Measurements from ENCODE around the gene CBLC.

- TF ChIP-seq, protein P1, sequence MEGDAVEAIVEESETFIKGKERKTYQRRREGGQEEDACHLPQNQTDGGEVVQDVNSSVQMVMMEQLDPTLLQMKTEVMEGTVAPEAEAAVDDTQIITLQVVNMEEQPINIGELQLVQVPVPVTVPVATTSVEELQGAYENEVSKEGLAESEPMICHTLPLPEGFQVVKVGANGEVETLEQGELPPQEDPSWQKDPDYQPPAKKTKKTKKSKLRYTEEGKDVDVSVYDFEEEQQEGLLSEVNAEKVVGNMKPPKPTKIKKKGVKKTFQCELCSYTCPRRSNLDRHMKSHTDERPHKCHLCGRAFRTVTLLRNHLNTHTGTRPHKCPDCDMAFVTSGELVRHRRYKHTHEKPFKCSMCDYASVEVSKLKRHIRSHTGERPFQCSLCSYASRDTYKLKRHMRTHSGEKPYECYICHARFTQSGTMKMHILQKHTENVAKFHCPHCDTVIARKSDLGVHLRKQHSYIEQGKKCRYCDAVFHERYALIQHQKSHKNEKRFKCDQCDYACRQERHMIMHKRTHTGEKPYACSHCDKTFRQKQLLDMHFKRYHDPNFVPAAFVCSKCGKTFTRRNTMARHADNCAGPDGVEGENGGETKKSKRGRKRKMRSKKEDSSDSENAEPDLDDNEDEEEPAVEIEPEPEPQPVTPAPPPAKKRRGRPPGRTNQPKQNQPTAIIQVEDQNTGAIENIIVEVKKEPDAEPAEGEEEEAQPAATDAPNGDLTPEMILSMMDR (optimal IDR thresholded peaks at IDR 0.05 in 1 of 3, IDR thresholded peaks at IDR 0.05 in 1 of 3, conservative IDR thresholded peaks at IDR 0.05 in 1 of 3; ENCODE audit: extremely low read depth in 1 of 3, insufficient read depth in 2 of 3, low read length in 3 of 3) = no peak
- TF ChIP-seq EZH2 (IDR thresholded peaks at IDR 0.05; ENCODE audit: low read length) = no peak
These were observed 19.1 kb upstream of the CBLC start for GRCh38 chr19:44758596-44758995.

Measured in keratinocyte (primary cell).